Gastrocnemius medialis (tissue), 4 donors: ENCODE results near the gene DDA1.

Source experiments
- CTCF ChIP-seq, 5 experiments: fragments of 450-650 bp in 3 of 5; fragments of 200-600 bp in 2 of 5; sonication (generic) in 2 of 5; IDR thresholded peaks in 4 of 5; conservative IDR thresholded peaks in 1 of 5; 1 replicate in 4 of 5; 2 replicates in 1 of 5; pipeline ENCODE4 v1.5.1; 2016 to 2019; ENCODE audit warnings: antibody characterized with exemption in 5 of 5, mild to moderate bottlenecking in 3 of 5, moderate library complexity in 3 of 5
- POLR2A ChIP-seq, 2 donors: fragments of 450-650 bp; IDR thresholded peaks; one replicate each; pipeline ENCODE4 v1.6.1; 2017; ENCODE audit warnings: antibody characterized with exemption in 2 of 2, mild to moderate bottlenecking in 2 of 2, moderate library complexity in 2 of 2

- TF ChIP-seq CTCF (IDR thresholded peaks at IDR 0.05 in 4 of 5, conservative IDR thresholded peaks at IDR 0.05 in 1 of 5) (no peak), POLR2A (IDR thresholded peaks at IDR 0.05) (no peak)
Observed at GRCh38 chr19:17351815-17352435, 42.6 kb downstream of the DDA1 start.
